Neural crest cell (in vitro differentiated cells): Measurements from ENCODE around the gene KISS1R. TPM values are rescaled to one million over a fixed set of nuclear protein-coding genes. Genes with fewer than 3 reads are reported as not detected.
"Not testable (repeated sequence)": the region's sequence is repeated elsewhere in the genome, so short reads cannot be mapped to it uniquely, and the experiment has no call there.

Experiments
- DNase-seq: peaks from one replicate; pipeline ENCODE4 v3.0.0; 2021; ENCODE audit warnings: low read depth, mixed read lengths, low spot score
- H3K27ac Mint-ChIP-seq: one replicate; pipeline ENCODE4 v1.8.0; 2021; ENCODE audit warnings: mild to moderate bottlenecking, mixed read lengths; ENCODE audit not compliant: unreplicated experiment
- H3K27me3 Mint-ChIP-seq: 2 replicates; pipeline ENCODE4 v1.8.0; 2021; ENCODE audit warnings: low read depth, mild to moderate bottlenecking, mixed read lengths
- H3K36me3 Mint-ChIP-seq: 2 replicates; pipeline ENCODE4 v1.8.0; 2021; ENCODE audit warnings: low read depth, mild to moderate bottlenecking, mixed read lengths
- H3K4me1 Mint-ChIP-seq: 2 replicates; pipeline ENCODE4 v1.8.0; 2021; ENCODE audit warnings: mixed read lengths
- H3K4me3 Mint-ChIP-seq: one replicate; pipeline ENCODE4 v1.8.0; 2021; ENCODE audit warnings: mild to moderate bottlenecking, mixed read lengths
- H3K9me3 Mint-ChIP-seq: 2 replicates; pipeline ENCODE4 v1.8.0; 2021; ENCODE audit warnings: mixed read lengths
- CTCF ChIP-seq: fragments of 200-600 bp; sonication (generic); conservative IDR thresholded peaks from 2 replicates; pipeline ENCODE4 v1.5.0; 2021; ENCODE audit warnings: antibody characterized with exemption, mild to moderate bottlenecking
- total RNA-seq: library from RNA; stranded (reverse); gene quantifications from 2 replicates; pipeline ENCODE4 v1.2.1, GENCODE V29; 2021

Gene KISS1R
- total RNA-seq, 1 donor from 2014 or later: 2.4 TPM

GRCh38 chr19:956766-957440 lies 39.8 kb downstream of the KISS1R start:
- TF ChIP-seq CTCF: no peak
- Mint-ChIP-seq H3K36me3 (no peaks in the 10 kb centered on the region), H3K4me1 (peaks cover 17% of the 10 kb centered on the region), H3K27me3 (peaks cover 23% of the 10 kb centered on the region), H3K9me3 (no peaks in the 10 kb centered on the region), H3K4me3 (no peak overlapping the region), H3K27ac (no peak overlapping the region)
- DNase-seq: no peak

GRCh38 chr19:957578-957977 lies 40.4 kb downstream of the KISS1R start:
- peaks cover 21% of the 10 kb centered on the region for H3K4me1 Mint-ChIP-seq
- H3K36me3 Mint-ChIP-seq, H3K9me3 Mint-ChIP-seq, H3K27ac Mint-ChIP-seq, H3K4me3 Mint-ChIP-seq, DNase-seq: not testable (repeated sequence)
- H3K27me3 Mint-ChIP-seq: peaks cover 21% of the 10 kb centered on the region

GRCh38 chr19:958967-959855 lies 42.1 kb downstream of the KISS1R start:
- Mint-ChIP-seq H3K27me3 (peaks cover 15% of the 10 kb centered on the region), H3K4me1 (peaks cover 16% of the 10 kb centered on the region), H3K36me3 (no peaks in the 10 kb centered on the region), H3K27ac (no peak overlapping the region), H3K4me3 (no peak overlapping the region), H3K9me3 (no peaks in the 10 kb centered on the region)
- DNase-seq: no peak
- TF ChIP-seq CTCF: no peak

GRCh38 chr19:960020-960419 lies 42.9 kb downstream of the KISS1R start:
- H3K36me3 Mint-ChIP-seq: peaks cover 3% of the 10 kb centered on the region
- H3K4me3 Mint-ChIP-seq: no peak overlapping the region
- no peak for TF ChIP-seq CTCF
- H3K9me3 Mint-ChIP-seq: no peaks in the 10 kb centered on the region
- H3K4me1 Mint-ChIP-seq: peaks cover 16% of the 10 kb centered on the region
- H3K27ac Mint-ChIP-seq: no peak overlapping the region
- DNase-seq: no peak
- peaks cover 15% of the 10 kb centered on the region for H3K27me3 Mint-ChIP-seq

- peaks cover 7% of the 10 kb centered on the region for H3K36me3 Mint-ChIP-seq
- H3K9me3 Mint-ChIP-seq: no peaks in the 10 kb centered on the region
- no peak overlapping the region for H3K4me3 Mint-ChIP-seq
- DNase-seq: no peak
- peaks cover 16% of the 10 kb centered on the region for H3K4me1 Mint-ChIP-seq
- no peak for TF ChIP-seq CTCF
- peaks cover 15% of the 10 kb centered on the region for H3K27me3 Mint-ChIP-seq
- peak overlapping the region; percentile 19 for H3K27ac Mint-ChIP-seq
Observed at GRCh38 chr19:960601-960938, 43.4 kb downstream of the KISS1R start.
